Measurements from ENCODE around the gene FAM3D. TPM values are rescaled to one million over a fixed set of nuclear protein-coding genes. Genes with fewer than 3 reads are reported as not detected.

FAM3D gene
- total RNA-seq, 1 donor from 2014 or later, result not detected

GRCh38 chr3:58585994-58586393 is 80.6 kb downstream of the FAM3D start:
- peak; percentile 2 for ATAC-seq (ENCODE audit: poor library complexity)
- DNase-seq, result no peak
- intact Hi-C loops (cut with DNase I), result loop anchor here (5.0 kb wide), 1 partner anchor 41 kb away; no protein-coding TSS in a partner anchor

GRCh38 chr3:58585005-58585786 is 81.4 kb downstream of the FAM3D start:
- intact Hi-C loops (cut with DNase I), result loop anchor here (5.0 kb wide), 1 partner anchor 42 kb away; no protein-coding TSS in a partner anchor
- DNase-seq (peak; percentile 94), ATAC-seq (ENCODE audit: poor library complexity) (peak; percentile 95)

- intact Hi-C loops (cut with DNase I), result loop anchor here (5.0 kb wide), 1 partner anchor 43 kb away; no protein-coding TSS in a partner anchor
- ATAC-seq (ENCODE audit: poor library complexity), result peak; percentile 8
- DNase-seq, result no peak
Observed at GRCh38 chr3:58584690-58585004, 81.9 kb downstream of the FAM3D start.

Other genes starting within 250 kb of the FAM3D start
- gene PDHB, start 232.9 kb downstream of the FAM3D start, total RNA-seq, result 209 TPM
- gene KCTD6, start 174.7 kb downstream of the FAM3D start, total RNA-seq, result 6.9 TPM
- gene ACOX2, start 129.6 kb downstream of the FAM3D start, total RNA-seq, result 33.3 TPM
- 95.2 TPM for gene FAM107A, start 89.4 kb downstream of the FAM3D start, total RNA-seq